Activated CD4-positive, alpha-beta T cell treated with anti-CD3 and anti-CD28 coated beads for 36 hours (primary cell): Measurements from ENCODE around the gene KCNH5. TPM values are rescaled to one million over a fixed set of nuclear protein-coding genes. Genes with fewer than 3 reads are reported as not detected.

ENCODE experiments used
- ATAC-seq: fragments of 200-7000 bp; cut with Tn5 transposase; one replicate; pipeline ENCODE4 v1.10.0; 2021; ENCODE audit warnings: mild to moderate bottlenecking, moderate library complexity
- CTCF ChIA-PET: fragments of 350-600 bp; sonication (Branson Sonifier 250); formaldehyde crosslinking; loops from one replicate; lab custom pipeline; 2021; ENCODE audit warnings: antibody characterized with exemption; lab: Charles Lee
- POLR2A ChIA-PET: fragments of 350-600 bp; sonication (Branson Sonifier 250); formaldehyde crosslinking; loops from one replicate; lab custom pipeline; 2021; ENCODE audit warnings: antibody characterized with exemption, inconsistent platforms; lab: Charles Lee
- DNase-seq: peaks from one replicate; pipeline ENCODE4 v3.0.0-alpha.2; 2020
- H3K27ac Mint-ChIP-seq: one replicate; pipeline ENCODE4 v1.8.0; 2021; ENCODE audit warnings: mixed read lengths
- H3K27me3 Mint-ChIP-seq: one replicate; pipeline ENCODE4 v1.8.0; 2021; ENCODE audit warnings: mixed read lengths
- H3K36me3 Mint-ChIP-seq: one replicate; pipeline ENCODE4 v1.8.0; 2021; ENCODE audit warnings: low read depth, mixed read lengths
- H3K4me1 Mint-ChIP-seq: one replicate; pipeline ENCODE4 v1.8.0; 2021; ENCODE audit warnings: mixed read lengths
- H3K4me3 Mint-ChIP-seq: one replicate; pipeline ENCODE4 v1.8.0; 2021; ENCODE audit warnings: mild to moderate bottlenecking, moderate library complexity, mixed read lengths
- H3K9me3 Mint-ChIP-seq: one replicate; pipeline ENCODE4 v1.8.0; 2021; ENCODE audit warnings: low read depth, mixed read lengths
- intact Hi-C, 2 experiments: fragments of 100-400 bp; cut with DNase I in 1 of 2; cut with micrococcal nuclease in 1 of 2; formaldehyde crosslinking; loops; one replicate each; pipeline versions ENCODE4 v1.14.2 to v1.15.1; 2022 to 2024; cut with DNase I, micrococcal nuclease
- total RNA-seq, 2 experiments: library from RNA; stranded (reverse); gene quantifications; one replicate each; pipeline ENCODE4 v1.2.3, GENCODE V29; 2021

KCNH5 gene
- total RNA-seq, 2 experiments from 2014 or later, result not detected

DNA sequence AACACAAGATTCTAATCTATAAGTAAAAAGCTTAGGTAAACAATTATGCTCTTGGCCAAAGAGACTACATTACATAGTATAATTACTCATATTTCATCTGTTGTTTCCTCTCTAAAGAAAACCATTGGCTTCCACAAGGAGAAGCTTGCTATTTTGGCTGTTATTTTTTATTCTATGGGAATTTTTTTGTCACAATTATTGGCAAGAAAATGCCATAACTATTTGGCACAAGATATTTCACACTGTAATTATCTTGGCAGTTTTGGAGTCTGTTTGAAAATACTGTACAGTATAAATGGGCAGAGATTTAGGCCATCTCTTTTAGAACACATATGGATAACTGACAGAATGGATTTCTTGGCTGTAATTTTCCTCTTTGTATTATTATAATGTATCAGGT lies 51.2 kb downstream of the KCNH5 start:
- H3K36me3 Mint-ChIP-seq, result no peaks in the 10 kb centered on the region
- H3K4me1 Mint-ChIP-seq, result no peaks in the 10 kb centered on the region
- no peak overlapping the region for H3K27ac Mint-ChIP-seq
- DNase-seq (no peak), ATAC-seq (no peak)
- intact Hi-C loops, result no loop called here
- ChIA-PET CTCF (no interaction called here), POLR2A (no interaction called here)
- H3K4me3 Mint-ChIP-seq, result no peak overlapping the region
- no peaks in the 10 kb centered on the region for H3K9me3 Mint-ChIP-seq
- no peaks in the 10 kb centered on the region for H3K27me3 Mint-ChIP-seq

DNA sequence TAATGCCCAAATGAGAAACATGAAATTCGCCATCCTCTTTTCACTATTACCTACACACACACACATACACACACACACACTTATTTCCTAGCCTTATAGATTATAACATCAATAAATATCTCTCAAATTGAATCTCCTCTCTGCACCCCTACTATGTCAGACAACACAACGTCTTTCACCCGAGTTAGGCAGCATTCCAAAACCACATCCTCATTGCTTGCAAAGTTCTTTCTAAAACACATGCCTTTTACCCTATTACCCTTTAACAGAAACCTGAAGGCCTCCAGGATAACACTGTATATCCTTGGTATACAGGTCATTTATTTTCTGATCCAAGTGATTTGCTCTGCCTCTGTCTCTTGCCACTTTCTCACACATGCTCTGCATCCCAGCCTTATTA lies 56.3 kb downstream of the KCNH5 start:
- Mint-ChIP-seq H3K4me3 (no peak overlapping the region), H3K4me1 (no peaks in the 10 kb centered on the region), H3K36me3 (no peaks in the 10 kb centered on the region), H3K9me3 (no peaks in the 10 kb centered on the region), H3K27me3 (no peaks in the 10 kb centered on the region), H3K27ac (no peak overlapping the region)
- intact Hi-C loops, result no loop called here
- ChIA-PET CTCF (no interaction called here), POLR2A (no interaction called here)
- DNase-seq, result no peak
- ATAC-seq, result no peak

- DNase-seq (no peak), ATAC-seq (no peak)
- no peaks in the 10 kb centered on the region for H3K9me3 Mint-ChIP-seq
- no peaks in the 10 kb centered on the region for H3K36me3 Mint-ChIP-seq
- ChIA-PET CTCF (no interaction called here), POLR2A (no interaction called here)
- no peaks in the 10 kb centered on the region for H3K4me1 Mint-ChIP-seq
- intact Hi-C loops, result no loop called here
- H3K27ac Mint-ChIP-seq, result no peak overlapping the region
- no peaks in the 10 kb centered on the region for H3K27me3 Mint-ChIP-seq
- no peak overlapping the region for H3K4me3 Mint-ChIP-seq
Measured at GRCh38 chr14:62983821-62984220, 61.4 kb downstream of the KCNH5 start.

GRCh38 chr14:62980693-62981092 lies 64.6 kb downstream of the KCNH5 start:
- CTCF ChIA-PET, result no interaction called here
- no peak for ATAC-seq

DNA sequence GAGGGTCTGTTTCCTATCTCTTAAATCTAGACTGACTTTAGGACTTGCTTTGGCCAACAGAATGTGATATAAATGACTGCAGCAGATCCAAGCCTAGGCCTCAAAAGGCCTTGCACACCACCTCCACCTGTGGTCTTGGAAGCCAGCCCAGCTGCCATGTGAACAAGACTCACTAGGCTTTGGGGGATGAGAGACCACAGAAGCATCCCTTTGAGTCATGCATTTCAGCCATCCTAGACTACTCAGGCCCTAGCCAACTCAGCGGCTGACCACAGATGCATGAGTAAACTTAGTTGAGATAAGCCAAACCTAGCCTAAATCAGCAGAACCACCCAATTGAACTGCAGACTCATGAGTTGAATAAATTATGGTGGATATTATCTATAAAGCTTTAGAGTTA lies 87.7 kb downstream of the KCNH5 start:
- H3K27ac Mint-ChIP-seq, result no peak overlapping the region
- CTCF ChIA-PET, result no interaction called here
- H3K27me3 Mint-ChIP-seq, result peaks cover 5% of the 10 kb centered on the region
- POLR2A ChIA-PET, result no interaction called here
- no peak for ATAC-seq
- H3K4me3 Mint-ChIP-seq, result no peak overlapping the region
- H3K4me1 Mint-ChIP-seq, result no peaks in the 10 kb centered on the region
- no peaks in the 10 kb centered on the region for H3K9me3 Mint-ChIP-seq
- DNase-seq, result no peak
- no peaks in the 10 kb centered on the region for H3K36me3 Mint-ChIP-seq
- intact Hi-C loops, result no loop called here

More at GRCh38 chr14:62980693-62981092, 64.6 kb downstream of the KCNH5 start:
- no peaks in the 10 kb centered on the region for H3K4me1 Mint-ChIP-seq
- H3K36me3 Mint-ChIP-seq, result no peaks in the 10 kb centered on the region
- H3K27ac Mint-ChIP-seq, result no peak overlapping the region
- H3K9me3 Mint-ChIP-seq, result peaks cover 4% of the 10 kb centered on the region
- intact Hi-C loops, result no loop called here
- POLR2A ChIA-PET, result no interaction called here
- H3K27me3 Mint-ChIP-seq, result no peaks in the 10 kb centered on the region
- H3K4me3 Mint-ChIP-seq, result no peak overlapping the region
- no peak for DNase-seq

DNA sequence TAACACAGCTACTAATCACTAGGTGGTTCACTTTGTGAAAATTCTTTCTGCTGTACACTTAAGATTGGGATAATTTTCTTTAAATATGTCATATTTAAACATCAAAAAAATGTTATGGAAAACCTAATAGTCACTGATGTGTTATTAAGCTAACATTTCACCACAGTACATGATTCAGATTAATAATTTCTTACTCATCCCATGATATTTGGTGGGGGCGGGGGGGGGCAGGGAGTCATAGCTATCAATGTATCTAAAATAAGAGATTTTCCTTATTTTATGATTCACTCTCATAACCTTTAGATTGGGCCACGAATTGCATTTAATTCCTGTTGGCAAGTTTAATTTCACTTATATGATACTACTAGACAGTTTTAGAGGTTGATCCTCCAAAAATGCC lies 88.8 kb downstream of the KCNH5 start:
- no peaks in the 10 kb centered on the region for H3K4me1 Mint-ChIP-seq
- no peaks in the 10 kb centered on the region for H3K9me3 Mint-ChIP-seq
- CTCF ChIA-PET, result interaction anchor here (0.5 kb wide), 1 partner anchor 466 kb away, joined by 3 read pairs; no protein-coding TSS in a partner anchor
- no peak overlapping the region for H3K27ac Mint-ChIP-seq
- no peak for DNase-seq
- intact Hi-C loops, result no loop called here
- no peak overlapping the region for H3K4me3 Mint-ChIP-seq
- ATAC-seq, result no peak
- no peaks in the 10 kb centered on the region for H3K27me3 Mint-ChIP-seq
- POLR2A ChIA-PET, result no interaction called here
- H3K36me3 Mint-ChIP-seq, result no peaks in the 10 kb centered on the region

DNA sequence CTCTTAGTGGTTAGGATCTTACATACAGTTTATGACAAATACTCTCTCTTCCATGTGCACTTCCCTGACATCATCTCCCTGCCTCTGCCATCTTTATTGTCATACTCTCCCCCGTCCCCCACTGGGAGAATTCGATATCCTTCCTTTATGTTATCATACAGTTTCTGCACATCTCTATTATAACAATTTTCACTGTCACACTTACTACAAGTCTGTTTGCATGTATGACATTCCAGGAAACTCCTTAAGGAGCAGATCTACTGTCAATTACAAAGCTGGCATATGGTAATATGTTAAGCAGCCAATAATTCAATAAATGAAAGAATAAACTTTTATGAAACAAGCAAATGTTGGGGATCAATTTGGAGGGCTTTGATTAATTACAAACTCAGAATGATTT lies 91.1 kb downstream of the KCNH5 start:
- Mint-ChIP-seq H3K9me3 (no peaks in the 10 kb centered on the region), H3K27ac (no peak overlapping the region), H3K27me3 (no peaks in the 10 kb centered on the region), H3K36me3 (no peaks in the 10 kb centered on the region), H3K4me1 (no peaks in the 10 kb centered on the region), H3K4me3 (no peak overlapping the region)
- ATAC-seq, result no peak
- ChIA-PET POLR2A (no interaction called here), CTCF (no interaction called here)
- intact Hi-C loops, result no loop called here
- DNase-seq, result no peak

DNA sequence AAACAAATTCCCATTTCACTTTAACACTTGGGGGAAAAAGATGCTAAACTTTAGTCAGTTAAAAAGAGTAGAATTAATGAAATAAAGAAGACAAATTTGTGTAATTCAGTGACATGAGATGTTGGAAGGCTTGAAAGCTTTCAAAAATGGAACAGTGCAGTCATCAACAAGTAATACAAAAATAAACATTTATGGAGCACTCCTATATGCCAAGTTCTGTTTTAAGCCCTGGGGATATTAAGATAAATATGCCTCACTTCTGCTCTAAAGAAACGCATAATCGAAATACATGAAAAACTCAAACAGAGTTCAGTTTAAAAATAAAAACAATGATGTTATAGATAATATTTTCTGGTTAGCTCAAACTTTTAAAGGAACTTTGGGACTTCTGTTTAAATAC lies 93.0 kb downstream of the KCNH5 start:
- intact Hi-C loops, result no loop called here
- Mint-ChIP-seq H3K4me1 (no peaks in the 10 kb centered on the region), H3K27me3 (no peaks in the 10 kb centered on the region), H3K9me3 (no peaks in the 10 kb centered on the region), H3K36me3 (no peaks in the 10 kb centered on the region), H3K4me3 (no peak overlapping the region), H3K27ac (no peak overlapping the region)
- no peak for DNase-seq
- ATAC-seq, result no peak
- ChIA-PET POLR2A (no interaction called here), CTCF (no interaction called here)

GRCh38 chr14:62947301-62947700 lies 98.0 kb downstream of the KCNH5 start:
- ATAC-seq (no peak), DNase-seq (no peak)
- H3K36me3 Mint-ChIP-seq, result no peaks in the 10 kb centered on the region
- H3K4me1 Mint-ChIP-seq, result no peaks in the 10 kb centered on the region
- H3K9me3 Mint-ChIP-seq, result no peaks in the 10 kb centered on the region
- ChIA-PET CTCF (no interaction called here), POLR2A (no interaction called here)
- H3K27me3 Mint-ChIP-seq, result no peaks in the 10 kb centered on the region
- H3K4me3 Mint-ChIP-seq, result no peak overlapping the region
- intact Hi-C loops, result no loop called here
- H3K27ac Mint-ChIP-seq, result no peak overlapping the region

GRCh38 chr14:62946221-62946620 lies 99.0 kb downstream of the KCNH5 start:
- no peaks in the 10 kb centered on the region for H3K4me1 Mint-ChIP-seq
- H3K36me3 Mint-ChIP-seq, result no peaks in the 10 kb centered on the region
- no peak overlapping the region for H3K4me3 Mint-ChIP-seq
- no peak overlapping the region for H3K27ac Mint-ChIP-seq
- intact Hi-C loops, result no loop called here
- no peaks in the 10 kb centered on the region for H3K27me3 Mint-ChIP-seq
- no peak for ATAC-seq
- CTCF ChIA-PET, result no interaction called here
- DNase-seq, result no peak
- POLR2A ChIA-PET, result no interaction called here
- H3K9me3 Mint-ChIP-seq, result no peaks in the 10 kb centered on the region

- Mint-ChIP-seq H3K9me3 (no peaks in the 10 kb centered on the region), H3K27me3 (peaks cover 3% of the 10 kb centered on the region), H3K36me3 (no peaks in the 10 kb centered on the region), H3K4me1 (no peaks in the 10 kb centered on the region), H3K4me3 (no peak overlapping the region), H3K27ac (no peak overlapping the region)
- no peak for DNase-seq
- CTCF ChIA-PET, result no interaction called here
- no peak for ATAC-seq
- intact Hi-C loops, result no loop called here
- POLR2A ChIA-PET, result no interaction called here
Measured at GRCh38 chr14:62943202-62943601, 102.1 kb downstream of the KCNH5 start.

DNA sequence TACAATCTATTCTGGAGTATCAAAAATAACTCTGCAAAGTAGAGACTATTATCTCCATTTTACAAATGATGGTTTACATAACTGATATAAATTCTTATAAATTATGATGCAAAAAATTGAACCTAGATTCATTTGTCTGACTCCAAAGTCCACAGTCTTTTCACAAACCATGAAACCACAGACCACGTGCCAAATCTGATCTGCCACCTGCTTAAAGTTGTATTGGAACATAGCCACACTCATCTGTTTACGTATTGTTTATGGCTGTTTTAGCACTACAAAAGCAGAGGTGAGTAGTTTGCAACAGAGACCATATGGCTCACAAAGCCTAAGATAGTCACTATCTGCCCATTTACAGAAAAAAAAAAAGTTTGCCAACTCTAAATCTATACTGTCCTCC lies 105.3 kb downstream of the KCNH5 start:
- DNase-seq (no peak), ATAC-seq (no peak)
- H3K4me1 Mint-ChIP-seq, result no peaks in the 10 kb centered on the region
- H3K4me3 Mint-ChIP-seq, result no peak overlapping the region
- ChIA-PET POLR2A (no interaction called here), CTCF (no interaction called here)
- no peaks in the 10 kb centered on the region for H3K9me3 Mint-ChIP-seq
- H3K36me3 Mint-ChIP-seq, result no peaks in the 10 kb centered on the region
- H3K27me3 Mint-ChIP-seq, result peaks cover 3% of the 10 kb centered on the region
- H3K27ac Mint-ChIP-seq, result no peak overlapping the region
- intact Hi-C loops, result no loop called here

GRCh38 chr14:62938778-62939177 lies 106.5 kb downstream of the KCNH5 start:
- Mint-ChIP-seq H3K4me3 (no peak overlapping the region), H3K9me3 (no peaks in the 10 kb centered on the region), H3K4me1 (no peaks in the 10 kb centered on the region), H3K27me3 (peaks cover 3% of the 10 kb centered on the region), H3K27ac (no peak overlapping the region), H3K36me3 (no peaks in the 10 kb centered on the region)
- intact Hi-C loops, result no loop called here
- POLR2A ChIA-PET, result no interaction called here
- ATAC-seq, result no peak
- CTCF ChIA-PET, result no interaction called here
- no peak for DNase-seq
